BJ (cell line): ENCODE measurements around the gene TTLL10. TPM values are rescaled to one million over a fixed set of nuclear protein-coding genes. Genes with fewer than 3 reads are reported as not detected.

ENCODE experiments used
- CTCF ChIA-PET: fragments of 350-600 bp; formaldehyde crosslinking; extraction: SDS; loops from one replicate; lab custom pipeline; 2021; ENCODE audit warnings: antibody characterized with exemption, inconsistent platforms; lab: Yijun Ruan, JAX
- POLR2A ChIA-PET: fragments of 300-600 bp; sonication (Branson Sonifier 250); formaldehyde crosslinking; extraction: SDS; loops from one replicate; lab custom pipeline; 2021; ENCODE audit warnings: antibody characterized with exemption; lab: Charles Lee
- DNase-seq: peaks from one replicate; pipeline ENCODE4 v3.0.0-alpha.2; 2011; ENCODE audit warnings: low read depth
- H3K27me3 ChIP-seq: 2 replicates; pipeline ENCODE4 v1.6.0; 2011; ENCODE audit warnings: low read length; ENCODE audit not compliant: control insufficient read depth, insufficient read depth
- H3K36me3 ChIP-seq: 2 replicates; pipeline ENCODE4 v1.5.1; 2011; ENCODE audit warnings: low read length; ENCODE audit not compliant: control insufficient read depth, insufficient read depth
- H3K4me3 ChIP-seq: 2 replicates; pipeline ENCODE4 v1.5.1; 2011; ENCODE audit warnings: low read depth, mild to moderate bottlenecking, control low read depth, low read length
- CTCF ChIP-seq: IDR thresholded peaks from 2 replicates; pipeline ENCODE4 v1.5.1; 2011; ENCODE audit warnings: low read depth, mild to moderate bottlenecking, control low read depth, inconsistent platforms, low read length, moderate library complexity; ENCODE audit not compliant: insufficient read depth
- polyA plus RNA-seq: library from polyadenylated mRNA; depleted of rRNA; stranded (reverse); fragments of >200 nt; gene quantifications from 2 replicates; pipeline ENCODE4 v1.2.3, GENCODE V29; 2011

The TTLL10 gene
- polyA plus RNA-seq, 1 experiment, result not detected

GRCh38 chr1:1198423-1199140 is 24.9 kb downstream of the TTLL10 start:
- POLR2A ChIA-PET, result no interaction called here

GRCh38 chr1:1199141-1199960 is 25.7 kb downstream of the TTLL10 start:
- CTCF ChIA-PET, result interaction anchor here (1.2 to 1.5 kb wide), 2 partner anchors 11 to 77 kb away, joined by 3 read pairs; no protein-coding TSS in a partner anchor

More at GRCh38 chr1:1198423-1199140, 24.9 kb downstream of the TTLL10 start:
- Histone ChIP-seq H3K27me3 (no peaks in the 10 kb centered on the region), H3K36me3 (no peaks in the 10 kb centered on the region), H3K4me3 (no peak overlapping the region)
- no peak for DNase-seq
- TF ChIP-seq CTCF, result no peak
- CTCF ChIA-PET, result no interaction called here

GRCh38 chr1:1199961-1200875 is 26.5 kb downstream of the TTLL10 start:
- CTCF ChIA-PET, result interaction anchor here (1.2 to 1.5 kb wide), 2 partner anchors 12 to 78 kb away, joined by 3 read pairs; no protein-coding TSS in a partner anchor
- no peak for DNase-seq
- Histone ChIP-seq H3K4me3 (peak overlapping the region; percentile 39; the same call in 1 of the 2 replicates), H3K36me3 (no peaks in the 10 kb centered on the region), H3K27me3 (peaks cover 2% of the 10 kb centered on the region; the same call in 1 of the 2 replicates)
- TF ChIP-seq CTCF, result no peak
- POLR2A ChIA-PET, result no interaction called here

More at GRCh38 chr1:1199141-1199960, 25.7 kb downstream of the TTLL10 start:
- Histone ChIP-seq H3K36me3 (no peaks in the 10 kb centered on the region), H3K27me3 (no peaks in the 10 kb centered on the region), H3K4me3 (no peak overlapping the region)
- POLR2A ChIA-PET, result no interaction called here
- no peak for TF ChIP-seq CTCF
- no peak for DNase-seq

GRCh38 chr1:1200876-1201810 is 27.5 kb downstream of the TTLL10 start:
- ChIA-PET POLR2A (no interaction called here), CTCF (interaction anchor here (1.5 kb wide), 1 partner anchor 79 kb away, joined by 3 read pairs; no protein-coding TSS in a partner anchor)
- Histone ChIP-seq H3K36me3 (no peaks in the 10 kb centered on the region), H3K27me3 (peaks cover 2% of the 10 kb centered on the region; the same call in 1 of the 2 replicates), H3K4me3 (peak overlapping the region; percentile 39)
- DNase-seq, result no peak
- TF ChIP-seq CTCF, result no peak
